ENCODE results near the gene SBK3. TPM values are rescaled to one million over a fixed set of nuclear protein-coding genes. Genes with fewer than 3 reads are reported as not detected.

Gene SBK3
- total RNA-seq, 2 donors from 2014 or later: 0.48 to 1.4 TPM

GRCh38 chr19:55538132-55538531, 7.2 kb downstream of the SBK3 start:
- WGBS, 2 experiments (ENCODE audit: insufficient coverage in 1 of 2, insufficient read length in 1 of 2): 85 to 100% methylated on average over 1 to 5 of the region's 5 CpGs
- H3K4me3 Mint-ChIP-seq: no peak overlapping the region
- H3K4me1 Mint-ChIP-seq: no peaks in the 10 kb centered on the region
- H3K9me3 Mint-ChIP-seq: no peaks in the 10 kb centered on the region
- Histone ChIP-seq H3K36me3 (ENCODE audit: control insufficient read depth, insufficient read depth, low read length) (no peaks in the 10 kb centered on the region), H3K4me1 (ENCODE audit: control insufficient read depth, insufficient read depth, low read length) (no peaks in the 10 kb centered on the region), H3K4me3 (ENCODE audit: low read length) (no peak overlapping the region), H3K9ac (ENCODE audit: extremely low read depth, low read length, poor library complexity, severe bottlenecking) (no peak overlapping the region), H3K27ac (ENCODE audit: low read depth, low read length) (no peak overlapping the region), H3K9me3 (ENCODE audit: control insufficient read depth, low read length) (no peaks in the 10 kb centered on the region), H3K27me3 (ENCODE audit: control insufficient read depth, insufficient read depth, low read length, poor library complexity, severe bottlenecking) (no peaks in the 10 kb centered on the region)
- H3K27ac Mint-ChIP-seq: no peak overlapping the region
- peaks cover 9% of the 10 kb centered on the region for H3K27me3 Mint-ChIP-seq (ENCODE audit: insufficient read depth)
- no peak for DNase-seq
- TF ChIP-seq CTCF (conservative IDR thresholded peaks at IDR 0.05): no peak
- H3K36me3 Mint-ChIP-seq (ENCODE audit: low read depth): no peaks in the 10 kb centered on the region

DNA sequence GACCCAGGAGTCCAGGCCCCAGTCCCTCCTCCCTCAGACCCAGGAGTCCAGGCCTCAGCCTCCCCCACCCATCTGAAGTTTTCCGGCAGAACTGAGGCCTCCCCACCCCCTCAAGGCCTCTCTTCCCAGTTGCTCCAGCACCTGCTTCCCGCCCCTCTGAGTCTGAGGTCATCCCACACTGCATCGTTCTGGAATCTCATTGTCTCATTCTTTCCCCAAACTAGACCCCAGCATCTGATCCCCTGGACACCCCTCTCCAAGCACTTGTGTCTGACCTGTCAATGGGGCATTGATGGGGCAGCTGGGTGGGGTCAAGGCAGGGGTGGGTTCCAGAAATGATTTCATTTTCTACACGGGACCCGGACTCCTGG, 7.6 kb downstream of the SBK3 start:
- TF ChIP-seq CTCF (conservative IDR thresholded peaks at IDR 0.05): no peak
- Histone ChIP-seq H3K27ac (ENCODE audit: low read depth, low read length) (no peak overlapping the region), H3K36me3 (ENCODE audit: control insufficient read depth, insufficient read depth, low read length) (no peaks in the 10 kb centered on the region), H3K4me1 (ENCODE audit: control insufficient read depth, insufficient read depth, low read length) (no peaks in the 10 kb centered on the region), H3K9ac (ENCODE audit: extremely low read depth, low read length, poor library complexity, severe bottlenecking) (no peak overlapping the region), H3K9me3 (ENCODE audit: control insufficient read depth, low read length) (no peaks in the 10 kb centered on the region), H3K4me3 (ENCODE audit: low read length) (no peak overlapping the region), H3K27me3 (ENCODE audit: control insufficient read depth, insufficient read depth, low read length, poor library complexity, severe bottlenecking) (no peaks in the 10 kb centered on the region)
- Mint-ChIP-seq H3K36me3 (ENCODE audit: low read depth) (no peaks in the 10 kb centered on the region), H3K4me3 (no peak overlapping the region), H3K27ac (peak overlapping the region; percentile 77), H3K9me3 (no peaks in the 10 kb centered on the region), H3K4me1 (no peaks in the 10 kb centered on the region), H3K27me3 (ENCODE audit: insufficient read depth) (peaks cover 9% of the 10 kb centered on the region)
- DNase-seq: peak; percentile 72
- 20 to 62% methylated on average over 1 to 5 of the region's 5 CpGs for WGBS, 2 experiments (ENCODE audit: insufficient coverage in 1 of 2, insufficient read length in 1 of 2)

- Mint-ChIP-seq H3K9me3 (no peaks in the 10 kb centered on the region), H3K27ac (peak within 1 kb of the TSS; percentile 77), H3K36me3 (ENCODE audit: low read depth) (no peaks in the 10 kb centered on the region), H3K27me3 (ENCODE audit: insufficient read depth) (peaks cover 9% of the 10 kb centered on the region), H3K4me1 (no peaks in the 10 kb centered on the region), H3K4me3 (peak within 1 kb of the TSS; percentile 39)
- Histone ChIP-seq H3K4me1 (ENCODE audit: control insufficient read depth, insufficient read depth, low read length) (no peaks in the 10 kb centered on the region), H3K27me3 (ENCODE audit: control insufficient read depth, insufficient read depth, low read length, poor library complexity, severe bottlenecking) (no peaks in the 10 kb centered on the region), H3K9ac (ENCODE audit: extremely low read depth, low read length, poor library complexity, severe bottlenecking) (no peak within 1 kb of the TSS), H3K36me3 (ENCODE audit: control insufficient read depth, insufficient read depth, low read length) (no peaks in the 10 kb centered on the region), H3K9me3 (ENCODE audit: control insufficient read depth, low read length) (no peaks in the 10 kb centered on the region), H3K27ac (ENCODE audit: low read depth, low read length) (no peak within 1 kb of the TSS), H3K4me3 (ENCODE audit: low read length) (no peak within 1 kb of the TSS)
- TF ChIP-seq CTCF (conservative IDR thresholded peaks at IDR 0.05): peak; percentile 82
- peak; percentile 96 for DNase-seq
- WGBS, 2 experiments (ENCODE audit: insufficient coverage in 1 of 2, insufficient read length in 1 of 2): 32 to 33% methylated on average over 5 to 14 of the region's 14 CpGs
These were observed 8.2 kb downstream of the SBK3 start, which contains the start of gene SBK2 for GRCh38 chr19:55536951-55537740. SBK2 (minus strand) TSS chr19:55537133; CDS start chr19:55536294, 839 bp downstream.
